Ovary (tissue), 9 donors: ENCODE data around the gene GDPGP1. TPM values are rescaled to one million over a fixed set of nuclear protein-coding genes. Genes with fewer than 3 reads are reported as not detected.

ENCODE experiments used
- DNase-seq, 5 donors: peaks; one replicate each; pipeline ENCODE4 v3.0.0-alpha.2; 2019 to 2020
- H3K27ac ChIP-seq, 2 donors: fragments of 200-600 bp; one replicate each; pipeline versions ENCODE4 v1.5.1 to v1.8.0; 2019 to 2022
- H3K27me3 ChIP-seq: fragments of 200-600 bp; one replicate; pipeline ENCODE4 v1.8.0; 2022
- H3K36me3 ChIP-seq: fragments of 200-600 bp; sonication (generic); one replicate; pipeline ENCODE4 v1.5.1; 2019
- H3K4me1 ChIP-seq: one replicate; pipeline ENCODE4 v1.8.1; 2013; ENCODE audit warnings: mild to moderate bottlenecking, moderate library complexity; ENCODE audit not compliant: insufficient read depth
- H3K4me3 ChIP-seq: fragments of 200-600 bp; sonication (generic); one replicate; pipeline ENCODE4 v1.5.1; 2017
- H3K9me3 ChIP-seq, 2 donors: fragments of 200-600 bp in 1 of 2; sonication (generic) in 1 of 2; one replicate each; pipeline versions ENCODE4 v1.5.1 to v1.8.1; 2013 to 2019; ENCODE audit warnings: mild to moderate bottlenecking in 1 of 2, moderate library complexity in 1 of 2
- CTCF ChIP-seq, 3 donors: fragments of 450-650 bp in 2 of 3; fragments of 200-600 bp in 1 of 3; IDR thresholded peaks; one replicate each; pipeline versions ENCODE4 v1.5.1 to v1.8.0; 2016 to 2022; ENCODE audit warnings: antibody characterized with exemption in 3 of 3, mild to moderate bottlenecking in 1 of 3
- EP300 ChIP-seq: sonication (generic); formaldehyde crosslinking; IDR thresholded peaks from one replicate; pipeline ENCODE4 v1.6.1; 2017; ENCODE audit warnings: antibody characterized with exemption
- POLR2A ChIP-seq: fragments of 450-650 bp; IDR thresholded peaks from one replicate; pipeline ENCODE4 v1.6.1; 2017; ENCODE audit warnings: antibody characterized with exemption, mild to moderate bottlenecking, moderate library complexity
- WGBS, 3 donors: extraction: QIAGEN DNeasy Blood & Tissue Kit in 1 of 3; methylation state at CpG; one replicate each; pipeline versions ENCODE4 v1.1.5 to v1.1.7; 2013 to 2017; 5-methylcytosine and 5-hydroxymethylcytosine counted together
- intact Hi-C, 4 donors: fragments of 100-400 bp; cut with DNase I; formaldehyde crosslinking; loops; one replicate each; pipeline versions ENCODE4 v1.11.0 to v1.15.1; 2022 to 2023
- polyA plus RNA-seq, 2 donors: library from polyadenylated mRNA; stranded (reverse); fragments of 200-250 nt in 1 of 2; fragments of 350-450 nt in 1 of 2; fragmentation: Illumina TruSeq in 1 of 2; extraction: RNeasy Lipid Tissue Mini Kit (QIAGEN cat#74804) in 1 of 2; gene quantifications; one replicate each; pipeline ENCODE4 v1.2.3, GENCODE V29; 2013 to 2014
- total RNA-seq, 7 donors: library from RNA; depleted of rRNA in 2 of 7; stranded (reverse); fragments of >200 nt in 2 of 7; fragmentation: NEBNext Ultra II Directional in 3 of 7; extraction: Animal tissue kit (Norgen Biotek cat#: 25700) in 3 of 7; gene quantifications; one replicate each; pipeline versions ENCODE4 v1.1.0 to v1.2.4, GENCODE V29; 2016 to 2023
- donor health status: DM: no; HTN: no; CAD: no; lungs with moderate emphysema.
- donor health status: DM: no; HTN: no; CAD: no.
- donor health status: Bipolar disorder and iron deficiency.
- donor health status: DM: yes; HTN: yes; CAD: no.
- donor health status: DM: no; HTN: no; CAD: no.
- donor health status: DM: yes; HTN: yes; CAD: no.

The GDPGP1 gene
- total and polyA plus RNA-seq, 9 donors, result 2.0 to 9.3 (median 5.8) TPM

GRCh38 chr15:90207252-90207651 lies 26.8 kb upstream of the GDPGP1 start:
- Histone ChIP-seq H3K27ac (no peak overlapping the region), H3K4me1 (peaks cover 7% of the 10 kb centered on the region), H3K9me3 (no peaks in the 10 kb centered on the region), H3K36me3 (no peaks in the 10 kb centered on the region), H3K27me3 (no peaks in the 10 kb centered on the region), H3K4me3 (no peak overlapping the region)
- no peak for DNase-seq
- TF ChIP-seq EP300 (no peak), POLR2A (no peak), CTCF (IDR thresholded peaks at IDR 0.05) (no peak)
- intact Hi-C loops, result no loop called here
- WGBS, 3 donors, result 94 to 95% (median 95%) methylated on average over 6 of the region's 6 CpGs

- no peaks in the 10 kb centered on the region for H3K36me3 ChIP-seq
- H3K27me3 ChIP-seq, result no peaks in the 10 kb centered on the region
- no peak for DNase-seq
- H3K4me1 ChIP-seq, result peaks cover 5% of the 10 kb centered on the region
- H3K4me3 ChIP-seq, result no peak overlapping the region
- 90 to 91% (median 91%) methylated on average over 6 of the region's 6 CpGs for WGBS, 3 donors
- TF ChIP-seq POLR2A (no peak), EP300 (no peak), CTCF (IDR thresholded peaks at IDR 0.05) (no peak)
- H3K9me3 ChIP-seq, result no peaks in the 10 kb centered on the region
- intact Hi-C loops, result no loop called here
- H3K27ac ChIP-seq, result no peak overlapping the region
These were observed 25.7 kb upstream of the GDPGP1 start for GRCh38 chr15:90208356-90208755.

GRCh38 chr15:90209591-90209990 lies 24.4 kb upstream of the GDPGP1 start:
- 71 to 80% (median 77%) methylated on average over 9 of the region's 9 CpGs for WGBS, 3 donors

GRCh38 chr15:90210593-90210992 lies 23.4 kb upstream of the GDPGP1 start:
- Histone ChIP-seq H3K4me3 (no peak overlapping the region), H3K9me3 (no peaks in the 10 kb centered on the region), H3K36me3 (no peaks in the 10 kb centered on the region), H3K27me3 (no peaks in the 10 kb centered on the region), H3K27ac (no peak overlapping the region), H3K4me1 (no peaks in the 10 kb centered on the region)
- intact Hi-C loops, result no loop called here
- TF ChIP-seq CTCF (IDR thresholded peaks at IDR 0.05) (no peak), EP300 (no peak), POLR2A (no peak)
- DNase-seq, result no peak
- WGBS, 3 donors, result 81 to 83% (median 82%) methylated on average over 8 of the region's 8 CpGs

More at GRCh38 chr15:90209591-90209990, 24.4 kb upstream of the GDPGP1 start:
- TF ChIP-seq EP300 (no peak), CTCF (IDR thresholded peaks at IDR 0.05) (no peak), POLR2A (no peak)
- no peak overlapping the region for H3K27ac ChIP-seq
- intact Hi-C loops, result no loop called here
- H3K4me1 ChIP-seq, result no peaks in the 10 kb centered on the region
- no peak for DNase-seq
- no peak overlapping the region for H3K4me3 ChIP-seq
- no peaks in the 10 kb centered on the region for H3K27me3 ChIP-seq
- no peaks in the 10 kb centered on the region for H3K36me3 ChIP-seq
- H3K9me3 ChIP-seq, result no peaks in the 10 kb centered on the region

- 92 to 95% (median 92%) methylated on average over 9 of the region's 9 CpGs for WGBS, 3 donors
- no peaks in the 10 kb centered on the region for H3K4me1 ChIP-seq
These were observed 23.0 kb upstream of the GDPGP1 start for GRCh38 chr15:90211009-90211408.

More at GRCh38 chr15:90211009-90211408, 23.0 kb upstream of the GDPGP1 start:
- intact Hi-C loops, result no loop called here
- Histone ChIP-seq H3K4me3 (no peak overlapping the region), H3K27me3 (no peaks in the 10 kb centered on the region), H3K9me3 (no peaks in the 10 kb centered on the region), H3K27ac (no peak overlapping the region), H3K36me3 (no peaks in the 10 kb centered on the region)
- TF ChIP-seq CTCF (IDR thresholded peaks at IDR 0.05), result no peak
- TF ChIP-seq EP300, result no peak
- TF ChIP-seq POLR2A, result no peak
- no peak for DNase-seq
